SHP77 (cell line): Measurements from ENCODE around the gene RASSF10.
A peak's percentile ranks its signal among the peaks of the same experiment; 100 is the strongest.

Source experiments
- DNase-seq, 2 experiments: peaks; one replicate each; lab custom pipeline; 2025; lab: John Stamatoyannopoulos, UW

The RASSF10 gene

DNA sequence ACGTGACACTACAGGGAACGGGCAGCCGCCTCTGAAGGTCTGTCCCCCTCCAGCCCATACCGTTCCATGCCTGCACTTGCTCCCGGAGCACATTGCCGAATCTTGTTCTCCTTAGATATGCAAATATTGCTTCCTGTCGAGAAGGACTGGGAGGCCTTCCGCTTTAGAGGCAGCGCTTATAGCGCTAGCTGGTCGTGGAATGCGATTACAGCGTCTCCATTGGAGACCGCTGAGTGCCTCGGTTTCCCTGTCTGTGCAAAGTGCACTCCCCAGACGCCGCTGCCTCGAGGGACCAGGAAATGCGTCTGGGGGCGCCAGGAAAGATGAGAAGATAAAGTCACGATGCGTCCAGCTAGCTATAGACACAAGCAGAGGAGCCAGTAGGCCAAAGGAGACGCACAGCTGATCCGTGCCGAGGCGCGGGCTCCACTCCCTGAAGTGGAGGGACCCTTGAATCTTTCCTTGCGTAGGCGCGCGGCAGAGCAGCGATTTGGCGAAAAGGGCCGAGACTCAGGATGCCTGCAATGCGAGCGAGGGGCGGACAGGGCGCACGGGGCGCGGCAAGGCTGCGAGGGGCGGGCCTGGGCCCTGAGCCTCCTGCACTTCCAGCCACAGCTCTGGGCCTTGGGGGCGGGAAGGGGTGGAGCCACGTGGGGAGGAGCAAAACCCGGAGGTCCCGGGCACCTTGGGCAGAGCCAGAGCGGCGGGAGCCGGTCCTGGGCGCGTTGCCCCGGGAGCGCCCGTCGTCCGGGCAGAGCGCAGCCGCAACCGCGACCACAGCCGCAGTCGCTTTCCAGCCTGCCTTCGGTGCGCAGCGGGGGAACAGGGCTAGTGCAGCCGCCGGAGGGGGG lies at the start of gene RASSF10:
TSS of gene RASSF10 (plus strand) at position 692 of the 851 bp plus-strand sequence. CDS start 261 bp downstream, outside the sequence.
- no peak for DNase-seq

DNA sequence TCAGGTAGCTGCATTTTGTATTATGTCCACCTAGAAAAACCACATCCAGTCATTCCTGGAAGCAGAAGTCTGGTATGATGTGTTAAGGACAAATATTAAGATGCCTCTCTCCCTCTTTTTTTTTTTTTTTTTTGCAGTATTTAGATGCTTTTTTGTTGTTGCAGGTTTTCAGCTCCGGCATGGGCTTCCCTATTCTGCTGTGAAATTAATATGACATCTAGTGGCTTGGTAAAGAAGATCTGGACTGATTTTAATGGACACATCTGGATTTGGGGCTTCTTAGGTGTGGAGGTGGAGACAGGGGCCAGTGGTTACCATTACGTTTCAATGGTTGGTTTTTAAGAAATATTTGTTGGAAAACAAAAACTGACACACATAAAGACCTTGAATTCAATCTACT lies 47.5 kb upstream of the RASSF10 start:
- no peak for DNase-seq

GRCh38 chr11:12962306-12962705 lies 46.8 kb upstream of the RASSF10 start:
- DNase-seq, result no peak

GRCh38 chr11:12963051-12963450 lies 46.1 kb upstream of the RASSF10 start:
- no peak for DNase-seq

DNA sequence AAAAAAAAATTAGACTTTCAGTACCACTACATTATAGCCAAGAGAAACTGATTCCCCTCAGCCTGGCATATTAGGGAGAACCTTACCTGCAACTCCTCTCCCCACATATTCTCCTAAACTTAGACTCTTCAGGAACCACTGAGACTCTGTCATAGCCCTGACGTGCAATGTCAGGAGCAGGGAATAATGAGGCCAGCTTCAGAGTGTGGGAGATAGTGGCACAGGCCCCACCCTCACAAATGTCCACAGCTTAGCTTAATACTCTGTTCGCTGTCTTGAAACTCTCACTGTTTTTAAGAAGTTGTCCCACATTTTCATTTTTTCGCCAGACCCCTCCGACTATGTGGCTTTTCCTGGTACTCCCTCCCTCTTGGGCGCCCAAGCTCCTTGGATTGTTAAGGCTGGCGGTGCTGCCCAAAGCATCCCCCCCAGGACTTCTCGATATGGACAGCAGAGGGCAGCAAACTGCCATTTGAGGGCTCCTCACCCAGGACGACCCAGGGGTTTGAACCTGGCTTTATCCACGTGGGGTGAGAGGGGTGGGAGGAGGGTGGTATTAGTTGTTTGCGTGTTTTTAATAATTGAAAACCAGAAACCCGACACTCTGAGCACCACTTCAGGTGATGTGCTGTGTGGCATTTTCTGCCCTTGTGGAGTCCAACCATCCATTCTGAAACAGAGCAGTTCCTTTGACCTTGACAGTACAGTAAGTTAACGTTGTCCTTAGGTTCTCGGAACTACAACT lies 45.2 kb upstream of the RASSF10 start:
- DNase-seq, result peak; percentile 21 to 39

- no peak for DNase-seq
Measured at GRCh38 chr11:12964650-12965049, 44.5 kb upstream of the RASSF10 start.

GRCh38 chr11:12966002-12966401 lies 43.1 kb upstream of the RASSF10 start:
- no peak for DNase-seq

GRCh38 chr11:12968101-12968500 lies 41.0 kb upstream of the RASSF10 start:
- DNase-seq, result no peak

GRCh38 chr11:12968826-12969225 lies 40.3 kb upstream of the RASSF10 start:
- no peak for DNase-seq

DNA sequence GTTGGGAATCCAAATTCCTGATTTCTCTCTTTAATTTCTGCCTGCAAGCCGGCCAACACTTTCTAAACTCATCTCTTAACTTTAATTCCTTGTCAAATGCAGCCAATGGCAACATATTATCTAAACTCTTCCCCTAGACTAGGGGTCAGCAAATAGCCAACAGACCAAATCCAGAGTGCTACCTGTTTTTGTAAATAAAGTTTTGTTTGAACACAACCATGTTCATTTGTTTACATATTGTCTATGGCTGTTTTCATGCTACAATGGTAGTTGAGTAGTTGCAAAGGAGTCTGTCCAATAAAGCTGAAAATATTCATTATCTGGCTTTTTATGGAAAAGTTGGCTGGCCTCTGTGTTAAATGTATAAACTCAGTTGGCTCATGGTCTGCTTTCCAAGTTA lies 37.2 kb upstream of the RASSF10 start:
- no peak for DNase-seq

- no peak for DNase-seq
Measured at GRCh38 chr11:12973528-12974181, 35.5 kb upstream of the RASSF10 start.

GRCh38 chr11:12975195-12975594 lies 33.9 kb upstream of the RASSF10 start:
- DNase-seq, result no peak

DNA sequence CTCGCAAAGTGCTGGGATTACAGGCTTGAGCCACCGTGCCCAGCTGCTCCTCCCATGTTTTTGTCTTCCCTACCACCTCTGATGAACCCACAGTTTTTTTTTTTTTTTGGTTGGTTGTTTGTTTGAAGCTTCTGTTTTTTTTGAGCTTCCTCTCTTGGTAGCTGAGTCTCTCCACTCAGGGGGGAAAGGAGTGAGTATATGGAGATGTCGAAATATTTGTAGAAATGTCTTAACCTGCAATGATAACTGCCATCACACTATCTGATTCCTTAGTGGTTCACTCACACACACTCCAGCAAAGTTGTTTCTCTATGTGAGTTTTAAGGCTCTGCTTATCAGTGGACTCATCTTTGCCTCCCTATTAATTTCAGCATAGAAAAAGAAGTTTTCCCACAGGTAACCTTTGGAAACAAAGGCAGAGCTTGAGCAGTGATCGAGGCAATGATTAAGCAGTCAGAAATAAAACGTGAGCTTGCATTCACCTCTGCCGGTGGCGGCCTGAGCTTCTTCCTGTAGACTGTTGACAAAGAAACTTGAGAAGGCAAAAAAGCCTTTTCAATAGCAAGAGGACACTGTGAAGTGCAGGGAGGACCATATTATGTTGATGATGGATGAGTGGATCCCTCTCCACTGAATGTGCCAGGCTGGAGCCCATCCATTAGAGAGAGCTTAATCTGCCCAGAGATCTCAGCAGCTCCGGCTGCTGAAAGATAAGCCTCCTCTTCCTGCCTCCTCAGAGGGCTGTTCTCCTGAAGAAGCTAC lies 29.0 kb upstream of the RASSF10 start:
- peak; percentile 32 to 50 for DNase-seq

GRCh38 chr11:12981676-12982522 lies 27.2 kb upstream of the RASSF10 start:
- no peak for DNase-seq

DNA sequence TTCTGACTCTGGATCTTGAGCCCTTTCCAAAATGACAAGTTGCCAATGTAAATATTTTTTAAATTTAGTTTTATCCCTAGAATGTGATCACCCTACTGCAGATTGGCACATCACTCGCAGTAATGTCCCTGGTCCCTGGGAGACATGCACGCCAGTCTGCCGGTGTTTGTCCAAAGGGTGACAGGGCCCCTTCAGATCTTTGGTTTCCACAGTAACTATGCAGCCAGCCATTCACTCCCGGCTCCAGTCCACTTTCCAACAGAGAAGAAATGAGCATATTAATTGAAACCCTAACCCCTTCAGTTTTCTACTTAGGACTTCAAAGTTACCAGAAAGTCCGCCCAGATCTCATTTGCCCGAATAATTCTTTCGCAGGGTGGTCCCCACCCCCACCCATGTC lies 25.8 kb upstream of the RASSF10 start:
- no peak for DNase-seq

DNA sequence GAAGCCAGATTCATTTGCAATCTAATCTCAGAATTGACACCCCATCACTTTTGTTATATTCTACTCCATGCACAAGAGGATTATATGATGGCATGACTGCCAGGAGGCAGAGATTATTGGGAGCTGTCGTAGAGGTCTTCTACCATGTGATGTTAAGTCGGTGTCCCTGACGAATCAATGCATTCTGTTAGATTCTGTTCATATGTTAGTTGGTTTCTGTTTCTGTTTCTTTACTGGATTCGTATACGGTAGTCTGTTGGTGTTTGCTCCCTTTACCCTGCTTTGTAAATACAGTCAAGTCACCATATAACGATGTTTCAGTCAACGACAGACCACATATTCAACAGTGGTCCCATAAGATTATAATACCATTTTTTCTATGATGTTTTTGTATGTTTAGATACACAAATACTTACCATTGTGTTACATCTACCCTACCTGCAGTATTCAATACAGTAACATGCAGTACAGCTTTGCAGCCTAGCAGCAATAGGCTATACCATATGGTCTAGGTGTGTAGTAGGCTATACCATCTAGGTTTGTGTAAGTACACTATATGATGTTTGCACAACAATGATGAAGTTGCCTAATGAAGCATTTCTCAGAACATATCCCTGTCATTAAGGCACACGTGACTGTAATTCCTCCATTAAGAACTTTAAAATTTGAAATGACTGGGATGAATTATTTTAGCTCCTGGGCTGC lies 22.8 kb upstream of the RASSF10 start:
- DNase-seq, result no peak

- DNase-seq, result no peak
Measured at GRCh38 chr11:12989428-12990161, 19.5 kb upstream of the RASSF10 start.

GRCh38 chr11:12990162-12990480 lies 19.0 kb upstream of the RASSF10 start:
- no peak for DNase-seq

DNA sequence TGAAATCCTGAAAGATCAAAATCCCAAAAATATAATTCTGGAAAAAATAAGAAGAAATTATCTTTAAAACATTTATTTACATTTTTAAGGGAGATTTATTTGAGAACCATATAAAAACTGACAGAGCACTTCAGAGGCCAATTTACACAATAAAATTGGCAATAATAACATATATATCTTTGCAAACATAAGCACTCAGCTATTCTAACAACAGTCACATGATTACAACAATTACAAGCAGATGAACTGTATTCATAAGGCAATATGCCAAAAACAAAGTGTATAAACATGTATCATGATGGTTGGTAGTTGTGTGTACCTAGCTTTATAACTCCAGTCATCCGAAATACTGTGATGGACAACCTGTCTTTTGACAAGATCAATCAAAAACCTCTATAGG lies 17.7 kb upstream of the RASSF10 start:
- DNase-seq, result no peak

GRCh38 chr11:12993626-12994025 lies 15.5 kb upstream of the RASSF10 start:
- no peak for DNase-seq
